AG04449 (cell line): ENCODE measurements around the gene LRRC25.
A peak's percentile ranks its signal among the peaks of the same experiment; 100 is the strongest.

ENCODE experiments used
- CTCF ChIA-PET: fragments of 350-600 bp; formaldehyde crosslinking; extraction: SDS; loops from one replicate; lab custom pipeline; 2021; ENCODE audit warnings: antibody characterized with exemption; lab: Yijun Ruan, JAX
- POLR2A ChIA-PET: fragments of 400-600, 350-600 bp; formaldehyde crosslinking; extraction: SDS; loops from one replicate; lab custom pipeline; 2020; ENCODE audit warnings: antibody characterized with exemption, inconsistent platforms; lab: Yijun Ruan, JAX
- DNase-seq: peaks from one replicate; pipeline ENCODE4 v3.0.0-alpha.2; 2010; ENCODE audit warnings: low read depth, low spot score
- H3K4me3 ChIP-seq: 2 replicates; pipeline ENCODE4 v1.5.1; 2011; ENCODE audit warnings: low read depth, mild to moderate bottlenecking, control low read depth, low read length
- CTCF ChIP-seq: IDR thresholded peaks from one replicate; pipeline ENCODE4 v1.5.1; 2011; ENCODE audit warnings: mild to moderate bottlenecking, moderate library complexity, low read length, control low read depth, inconsistent platforms; ENCODE audit not compliant: insufficient read depth; ENCODE audit errors: missing control alignments

LRRC25 gene

GRCh38 chr19:18436671-18437490 is 39.5 kb upstream of the LRRC25 start:
- ChIA-PET POLR2A (interaction anchor here (1.0 kb wide), 1 partner anchor 10 kb away, joined by 3 read pairs; no protein-coding TSS in a partner anchor), CTCF (no interaction called here)
- no peak for DNase-seq
- no peak for TF ChIP-seq CTCF
- peak overlapping the region; percentile 68 for H3K4me3 ChIP-seq

GRCh38 chr19:18435842-18436670 is 38.6 kb upstream of the LRRC25 start:
- CTCF ChIA-PET, result interaction anchor here (0.9 kb wide), 1 partner anchor 48 kb away, joined by 3 read pairs; no protein-coding TSS in a partner anchor
- DNase-seq, result no peak
- H3K4me3 ChIP-seq, result peak overlapping the region; percentile 68
- POLR2A ChIA-PET, result interaction anchor here (1.5 kb wide), 1 partner anchor 17 kb away, joined by 5 read pairs; the partner anchor contains the start of gene SSBP4
- TF ChIP-seq CTCF, result no peak

- H3K4me3 ChIP-seq, result no peak overlapping the region
- TF ChIP-seq CTCF, result no peak
- no peak for DNase-seq
- ChIA-PET POLR2A (interaction anchor here (0.6 to 1.5 kb wide), 4 partner anchors 9 to 16 kb away, joined by 3 to 5 read pairs (median 4); partner anchors contain the start of gene SSBP4), CTCF (interaction anchor here (0.9 to 1.4 kb wide), 2 partner anchors 16 to 47 kb away, joined by 3 to 5 read pairs; partner anchors contain the start of gene SSBP4)
Observed at GRCh38 chr19:18435178-18435841, 37.9 kb upstream of the LRRC25 start.

- CTCF ChIA-PET, result interaction anchor here (1.0 to 1.4 kb wide), 2 partner anchors 15 to 24 kb away, joined by 3 to 5 read pairs; partner anchors contain the start of gene SSBP4
- TF ChIP-seq CTCF, result no peak
- no peak for DNase-seq
- H3K4me3 ChIP-seq, result no peak overlapping the region; the same call in 1 of the 2 replicates
- POLR2A ChIA-PET, result interaction anchor here (0.6 to 1.5 kb wide), 4 partner anchors 9 to 16 kb away, joined by 3 to 5 read pairs (median 4); partner anchors contain the start of gene SSBP4
Observed at GRCh38 chr19:18434411-18435175, 37.2 kb upstream of the LRRC25 start.

- ChIA-PET POLR2A (no interaction called here), CTCF (interaction anchor here (1.0 to 1.4 kb wide), 2 partner anchors 15 to 23 kb away, joined by 3 to 5 read pairs; partner anchors contain the start of gene SSBP4)
- H3K4me3 ChIP-seq, result peak overlapping the region; percentile 8
- TF ChIP-seq CTCF, result no peak
- no peak for DNase-seq
Observed at GRCh38 chr19:18433735-18434398, 36.4 kb upstream of the LRRC25 start.
